ENCODE measurements around the gene DGLUCY.

- no peak for TF ChIP-seq EZH2 (IDR thresholded peaks at IDR 0.05; ENCODE audit: borderline replicate concordance)
- TF ChIP-seq CTCF (IDR thresholded peaks at IDR 0.05; ENCODE audit: poor library complexity): no peak
- TF ChIP-seq EZH2phosphoT487 (IDR thresholded peaks at IDR 0.05; ENCODE audit: low read depth, severe bottlenecking, unreplicated experiment): no peak
Measured at GRCh38 chr14:91190853-91191252, 77.0 kb downstream of the DGLUCY start.
